Activated T-helper 2 cell treated with anti-CD3 and anti-CD28 coated beads, Interferon-gamma antibody, Interleukin-2, Interleukin-4, amounts not matched to agents 10 μg/mL and 5 μg/mL and 100 μg/mL, durations not matched to agents 14 hours and 24 hours and 36 hours (primary cell): Measurements from ENCODE around the gene TMEM163. TPM values are rescaled to one million over a fixed set of nuclear protein-coding genes. Genes with fewer than 3 reads are reported as not detected.

Experiments used
- DNase-seq: peaks from one replicate; pipeline ENCODE4 v3.0.0; 2021; ENCODE audit warnings: low spot score
- H3K27ac Mint-ChIP-seq: one replicate; pipeline ENCODE4 v1.8.0; 2021; ENCODE audit warnings: mixed read lengths
- H3K27me3 Mint-ChIP-seq: one replicate; pipeline ENCODE4 v1.8.0; 2021; ENCODE audit warnings: low read depth, mixed read lengths
- H3K36me3 Mint-ChIP-seq: one replicate; pipeline ENCODE4 v1.8.0; 2021; ENCODE audit warnings: low read depth, mixed read lengths
- H3K4me1 Mint-ChIP-seq: one replicate; pipeline ENCODE4 v1.8.0; 2021; ENCODE audit warnings: low read depth, mixed read lengths
- H3K4me3 Mint-ChIP-seq: one replicate; pipeline ENCODE4 v1.8.0; 2021; ENCODE audit warnings: low read depth, mild to moderate bottlenecking, moderate library complexity, mixed read lengths
- H3K9me3 Mint-ChIP-seq: one replicate; pipeline ENCODE4 v1.8.0; 2021; ENCODE audit warnings: mixed read lengths
- intact Hi-C: fragments of 100-400 bp; cut with micrococcal nuclease; formaldehyde crosslinking; loops from one replicate; pipeline ENCODE4 v1.15.1; 2023
- total RNA-seq: library from RNA; stranded (reverse); gene quantifications from 2 replicates; pipeline ENCODE4 v1.2.3, GENCODE V29; 2022

TMEM163 gene
- total RNA-seq, 1 donor from 2014 or later = 0.27 TPM

GRCh38 chr2:134420259-134420658, 298.5 kb downstream of the TMEM163 start:
- Mint-ChIP-seq H3K4me3 (no peak overlapping the region), H3K36me3 (no peaks in the 10 kb centered on the region), H3K4me1 (no peaks in the 10 kb centered on the region), H3K9me3 (no peaks in the 10 kb centered on the region), H3K27me3 (no peaks in the 10 kb centered on the region), H3K27ac (no peak overlapping the region)
- intact Hi-C loops = no loop called here
- DNase-seq = no peak

GRCh38 chr2:134417968-134418582, 300.7 kb downstream of the TMEM163 start:
- Mint-ChIP-seq H3K4me1 (no peaks in the 10 kb centered on the region), H3K9me3 (no peaks in the 10 kb centered on the region), H3K4me3 (no peak overlapping the region), H3K36me3 (no peaks in the 10 kb centered on the region), H3K27me3 (no peaks in the 10 kb centered on the region), H3K27ac (no peak overlapping the region)
- intact Hi-C loops = loop anchor here (10.0 kb wide), 1 partner anchor 533 kb away; no protein-coding TSS in a partner anchor
- DNase-seq = no peak

- H3K4me1 Mint-ChIP-seq = peaks cover 2% of the 10 kb centered on the region
- H3K27me3 Mint-ChIP-seq = no peaks in the 10 kb centered on the region
- H3K27ac Mint-ChIP-seq = no peak overlapping the region
- no peaks in the 10 kb centered on the region for H3K36me3 Mint-ChIP-seq
- H3K4me3 Mint-ChIP-seq = no peak overlapping the region
- intact Hi-C loops = loop anchor here (10.0 kb wide), 1 partner anchor 532 kb away; no protein-coding TSS in a partner anchor
- no peak for DNase-seq
- no peaks in the 10 kb centered on the region for H3K9me3 Mint-ChIP-seq
These were observed 302.2 kb downstream of the TMEM163 start for GRCh38 chr2:134416637-134417036.

GRCh38 chr2:134416018-134416417, 302.8 kb downstream of the TMEM163 start:
- Mint-ChIP-seq H3K4me1 (peaks cover 3% of the 10 kb centered on the region), H3K9me3 (no peaks in the 10 kb centered on the region), H3K27ac (no peak overlapping the region), H3K36me3 (no peaks in the 10 kb centered on the region), H3K27me3 (no peaks in the 10 kb centered on the region), H3K4me3 (no peak overlapping the region)
- no peak for DNase-seq
- intact Hi-C loops = loop anchor here (10.0 kb wide), 1 partner anchor 531 kb away; no protein-coding TSS in a partner anchor

- Mint-ChIP-seq H3K27me3 (peaks cover 4% of the 10 kb centered on the region), H3K9me3 (no peaks in the 10 kb centered on the region), H3K4me1 (peaks cover 5% of the 10 kb centered on the region), H3K36me3 (no peaks in the 10 kb centered on the region), H3K27ac (no peak overlapping the region), H3K4me3 (no peak overlapping the region)
- no peak for DNase-seq
- intact Hi-C loops = loop anchor here (5.0 to 10.0 kb wide), 2 partner anchors 207 to 529 kb away; no protein-coding TSS in a partner anchor
These were observed 304.9 kb downstream of the TMEM163 start for GRCh38 chr2:134413912-134414311.

- Mint-ChIP-seq H3K27me3 (peaks cover 4% of the 10 kb centered on the region), H3K9me3 (no peaks in the 10 kb centered on the region), H3K36me3 (no peaks in the 10 kb centered on the region), H3K4me1 (peaks cover 5% of the 10 kb centered on the region), H3K4me3 (no peak overlapping the region), H3K27ac (no peak overlapping the region)
- intact Hi-C loops = loop anchor here (5.0 to 10.0 kb wide), 2 partner anchors 206 to 529 kb away; no protein-coding TSS in a partner anchor
- no peak for DNase-seq
These were observed 305.4 kb downstream of the TMEM163 start for GRCh38 chr2:134413430-134413829.

- no peak overlapping the region for H3K4me3 Mint-ChIP-seq
- DNase-seq = no peak
- intact Hi-C loops = loop anchor here (1.0 to 10.0 kb wide), 4 partner anchors 167 to 528 kb away; no protein-coding TSS in a partner anchor
- H3K9me3 Mint-ChIP-seq = no peaks in the 10 kb centered on the region
- H3K27me3 Mint-ChIP-seq = peaks cover 4% of the 10 kb centered on the region
- no peak overlapping the region for H3K27ac Mint-ChIP-seq
- H3K36me3 Mint-ChIP-seq = no peaks in the 10 kb centered on the region
- H3K4me1 Mint-ChIP-seq = peaks cover 5% of the 10 kb centered on the region
These were observed 306.2 kb downstream of the TMEM163 start for GRCh38 chr2:134412639-134412999.

GRCh38 chr2:134411828-134412638, 306.8 kb downstream of the TMEM163 start:
- H3K27ac Mint-ChIP-seq = no peak overlapping the region
- no peak overlapping the region for H3K4me3 Mint-ChIP-seq
- no peaks in the 10 kb centered on the region for H3K36me3 Mint-ChIP-seq
- no peaks in the 10 kb centered on the region for H3K9me3 Mint-ChIP-seq
- peaks cover 4% of the 10 kb centered on the region for H3K27me3 Mint-ChIP-seq
- peak; percentile 44 for DNase-seq
- peaks cover 5% of the 10 kb centered on the region for H3K4me1 Mint-ChIP-seq
- intact Hi-C loops = loop anchor here (1.0 to 10.0 kb wide), 4 partner anchors 167 to 527 kb away; no protein-coding TSS in a partner anchor

- no peak overlapping the region for H3K4me3 Mint-ChIP-seq
- no peak for DNase-seq
- no peaks in the 10 kb centered on the region for H3K36me3 Mint-ChIP-seq
- H3K27ac Mint-ChIP-seq = no peak overlapping the region
- intact Hi-C loops = loop anchor here (5.0 to 10.0 kb wide), 2 partner anchors 204 to 527 kb away; no protein-coding TSS in a partner anchor
- H3K27me3 Mint-ChIP-seq = peaks cover 4% of the 10 kb centered on the region
- H3K4me1 Mint-ChIP-seq = peaks cover 5% of the 10 kb centered on the region
- H3K9me3 Mint-ChIP-seq = no peaks in the 10 kb centered on the region
These were observed 307.4 kb downstream of the TMEM163 start for GRCh38 chr2:134411279-134411827.

GRCh38 chr2:134410831-134411231, 308.0 kb downstream of the TMEM163 start:
- intact Hi-C loops = loop anchor here (5.0 to 10.0 kb wide), 2 partner anchors 204 to 526 kb away; no protein-coding TSS in a partner anchor
- Mint-ChIP-seq H3K27me3 (peaks cover 4% of the 10 kb centered on the region), H3K9me3 (no peaks in the 10 kb centered on the region), H3K4me1 (peaks cover 5% of the 10 kb centered on the region), H3K4me3 (no peak overlapping the region), H3K27ac (no peak overlapping the region), H3K36me3 (no peaks in the 10 kb centered on the region)
- DNase-seq = no peak

- Mint-ChIP-seq H3K9me3 (no peaks in the 10 kb centered on the region), H3K4me1 (peaks cover 5% of the 10 kb centered on the region), H3K27me3 (peaks cover 4% of the 10 kb centered on the region), H3K27ac (no peak overlapping the region), H3K4me3 (no peak overlapping the region), H3K36me3 (no peaks in the 10 kb centered on the region)
- intact Hi-C loops = loop anchor here (5.0 to 10.0 kb wide), 2 partner anchors 203 to 525 kb away; no protein-coding TSS in a partner anchor
- no peak for DNase-seq
These were observed 308.8 kb downstream of the TMEM163 start for GRCh38 chr2:134410006-134410405.

GRCh38 chr2:134408791-134409190, 310.0 kb downstream of the TMEM163 start:
- intact Hi-C loops = no loop called here
- peaks cover 5% of the 10 kb centered on the region for H3K4me1 Mint-ChIP-seq
- H3K4me3 Mint-ChIP-seq = no peak overlapping the region
- no peak overlapping the region for H3K27ac Mint-ChIP-seq
- DNase-seq = no peak
- no peaks in the 10 kb centered on the region for H3K36me3 Mint-ChIP-seq
- no peaks in the 10 kb centered on the region for H3K9me3 Mint-ChIP-seq
- peaks cover 6% of the 10 kb centered on the region for H3K27me3 Mint-ChIP-seq
